NCI-H774 (cell line): ENCODE results near the gene ZNF500.

ENCODE experiments used
- DNase-seq: peaks from one replicate; lab custom pipeline; 2025; lab: John Stamatoyannopoulos, UW

Gene ZNF500

GRCh38 chr16:4766875-4767628 lies at the start of gene ZNF500:
Gene ZNF500 (minus strand): TSS chr16:4767162. CDS start chr16:4765978, 1,184 bp downstream.
- DNase-seq = peak; percentile 94

- DNase-seq = no peak
Observed at GRCh38 chr16:4814542-4815173, 47.7 kb upstream of the ZNF500 start.

GRCh38 chr16:4814046-4814445 lies 47.1 kb upstream of the ZNF500 start:
- DNase-seq = no peak

- no peak for DNase-seq
Observed at GRCh38 chr16:4813251-4814003, 46.5 kb upstream of the ZNF500 start.

- DNase-seq = no peak
Observed at GRCh38 chr16:4811773-4812172, 44.8 kb upstream of the ZNF500 start.

- DNase-seq = no peak
Observed at GRCh38 chr16:4811242-4811641, 44.3 kb upstream of the ZNF500 start.

GRCh38 chr16:4806280-4806679 lies 39.3 kb upstream of the ZNF500 start:
- no peak for DNase-seq

GRCh38 chr16:4805231-4805630 lies 38.3 kb upstream of the ZNF500 start:
- DNase-seq = no peak

- no peak for DNase-seq
Observed at GRCh38 chr16:4803898-4804762, 37.2 kb upstream of the ZNF500 start.

GRCh38 chr16:4803401-4803844 lies 36.5 kb upstream of the ZNF500 start:
- no peak for DNase-seq

- peak; percentile 88 for DNase-seq
Observed at GRCh38 chr16:4802659-4803287, 35.8 kb upstream of the ZNF500 start.

- peak; percentile 87 for DNase-seq
Observed at GRCh38 chr16:4801962-4802658, 35.1 kb upstream of the ZNF500 start, which contains the start of gene ROGDI. Gene ROGDI (minus strand): TSS chr16:4802633. CDS start chr16:4802571, 62 bp downstream.

- DNase-seq = no peak
Observed at GRCh38 chr16:4801051-4801961, 34.3 kb upstream of the ZNF500 start.

- no peak for DNase-seq
Observed at GRCh38 chr16:4800290-4801041, 33.5 kb upstream of the ZNF500 start.

- no peak for DNase-seq
Observed at GRCh38 chr16:4799171-4799855, 32.4 kb upstream of the ZNF500 start.

- DNase-seq = no peak
Observed at GRCh38 chr16:4798456-4798855, 31.5 kb upstream of the ZNF500 start.

- DNase-seq = no peak
Observed at GRCh38 chr16:4797805-4798252, 30.9 kb upstream of the ZNF500 start.
